GM12878 (cell line): ENCODE results near the gene PGRMC2. TPM values are rescaled to one million over a fixed set of nuclear protein-coding genes. Genes with fewer than 3 reads are reported as not detected.

Source experiments
- ATAC-seq: fragments of 200-7000 bp; cut with Tn5 transposase; 3 replicates; pipeline ENCODE4 v1.9.1; 2020; ENCODE audit warnings: mild to moderate bottlenecking, moderate library complexity
- BruUV-seq: library from RNA; stranded (reverse); fragments of 400-500 nt; replicated peaks from 2 replicates; lab custom pipeline; 2021; lab: Mats Ljungman, UMichigan
- CTCF ChIA-PET: fragments of 300-600 bp; sonication (Branson Sonifier 250); formaldehyde crosslinking; extraction: SDS; loops from one replicate; lab custom pipeline; 2021; ENCODE audit warnings: inconsistent platforms; lab: Yijun Ruan, JAX
- POLR2A ChIA-PET: fragments of 350-600 bp; formaldehyde crosslinking; extraction: SDS; loops from one replicate; lab custom pipeline; 2021; ENCODE audit warnings: inconsistent platforms; lab: Charles Lee
- RAD21 ChIA-PET: fragments of 300-600 bp; sonication (Branson Sonifier 250); formaldehyde crosslinking; loops from one replicate; lab custom pipeline; 2023; ENCODE audit warnings: antibody characterized with exemption; ENCODE audit not compliant: unreplicated experiment; lab: Charles Lee
- SMC1A ChIA-PET: fragments of 300-600 bp; sonication (Branson Sonifier 250); formaldehyde crosslinking; loops from one replicate; lab custom pipeline; 2023; ENCODE audit not compliant: unreplicated experiment, uncharacterized antibody; lab: Charles Lee
- DNase-seq: peaks from one replicate; pipeline ENCODE4 v3.0.0-alpha.2; 2011; ENCODE audit warnings: low read depth, low spot score
- FAIRE-seq: peaks from 3 replicates; lab custom pipeline; 2011; peaks lifted over from hg19 to GRCh38; lab: Jason Lieb, UNC
- H2AFZ ChIP-seq: 2 replicates; pipeline ENCODE4 v1.6.0; 2011; ENCODE audit warnings: low read depth, low read length, control low read depth; ENCODE audit not compliant: control insufficient read depth
- H3K27ac ChIP-seq: 2 replicates; pipeline ENCODE4 v1.5.1; 2011; ENCODE audit warnings: control low read depth; ENCODE audit not compliant: control insufficient read depth, insufficient read depth
- H3K27me3 ChIP-seq, 2 experiments: replicated peaks in 1 of 2; 2 replicates each; pipeline versions ENCODE4 v1.6.0 to v1.6.1; 2011; ENCODE audit warnings: low read length in 1 of 2; ENCODE audit not compliant: control insufficient read depth in 2 of 2, insufficient read depth in 2 of 2
- H3K36me3 ChIP-seq, 2 experiments: 2 replicates each; pipeline ENCODE4 v1.5.1; 2011; ENCODE audit warnings: low read length in 1 of 2; ENCODE audit not compliant: control insufficient read depth in 2 of 2, insufficient read depth in 2 of 2
- H3K4me1 ChIP-seq: 2 replicates; pipeline ENCODE4 v1.6.1; 2011; ENCODE audit warnings: mild to moderate bottlenecking, low read length, moderate library complexity, mixed read lengths; ENCODE audit not compliant: control insufficient read depth, insufficient read depth
- H3K4me2 ChIP-seq: 2 replicates; pipeline ENCODE4 v1.6.0; 2011; ENCODE audit warnings: control low read depth; ENCODE audit not compliant: control insufficient read depth, insufficient read depth
- H3K4me3 ChIP-seq: fragments of 200-600 bp; sonication (generic); 2 replicates; pipeline ENCODE4 v1.5.1; 2016
- H3K79me2 ChIP-seq: 2 replicates; pipeline ENCODE4 v1.6.0; 2011; ENCODE audit warnings: low read length; ENCODE audit not compliant: control insufficient read depth, insufficient read depth
- H3K9ac ChIP-seq: 2 replicates; pipeline ENCODE4 v1.8.0; 2011; ENCODE audit warnings: low read length, control low read depth, mixed read lengths; ENCODE audit not compliant: control insufficient read depth, insufficient read depth
- H3K9me3 ChIP-seq: replicated peaks from 3 replicates; pipeline ENCODE4 v1.5.1; 2011; ENCODE audit warnings: mild to moderate bottlenecking, low read length; ENCODE audit not compliant: control insufficient read depth, insufficient read depth
- H4K20me1 ChIP-seq: 2 replicates; pipeline ENCODE4 v1.6.0; 2011; ENCODE audit not compliant: control insufficient read depth, insufficient read depth
- CHD1 ChIP-seq: IDR thresholded peaks from 2 replicates; pipeline ENCODE4 v1.6.1; 2012; ENCODE audit warnings: low read depth, low read length, improper control_type of control experiment
- ESRRA ChIP-seq: IDR thresholded peaks from 2 replicates; pipeline ENCODE4 v1.6.1; 2012; ENCODE audit warnings: mild to moderate bottlenecking, low read length, improper control_type of control experiment
- NRF1 ChIP-seq: conservative IDR thresholded peaks from 2 replicates; pipeline ENCODE4 v1.6.1; 2011; ENCODE audit warnings: mild to moderate bottlenecking, low read depth, low read length, improper control_type of control experiment
- POLR2A ChIP-seq: IDR thresholded peaks from 2 replicates; pipeline ENCODE4 v1.6.1; 2011; ENCODE audit warnings: low read depth, mild to moderate bottlenecking, low read length
- RAD51 ChIP-seq: fragments of 450-650 bp; IDR thresholded peaks from 2 replicates; pipeline ENCODE4 v1.6.1; 2016; ENCODE audit warnings: moderate library complexity, mild to moderate bottlenecking, inconsistent platforms
- ZNF274 ChIP-seq: IDR thresholded peaks from one replicate; pipeline ENCODE4 v1.8.0; 2011; ENCODE audit not compliant: insufficient read length, insufficient read depth
- in situ Hi-C: fragments of 300-500 bp; cut with MboI; formaldehyde crosslinking; loops from 9 replicates; pipeline ENCODE4 v1.14.3; 2018; ENCODE audit warnings: mixed read lengths
- intact Hi-C: fragments of 100-400 bp; cut with micrococcal nuclease; formaldehyde crosslinking; loops from one replicate; pipeline ENCODE4 v1.14.2; 2022; ENCODE audit not compliant: unreplicated experiment
- polyA plus RNA-seq, 11 experiments: library from polyadenylated mRNA; depleted of rRNA in 4 of 11; unstranded in 6 of 11; stranded (reverse) in 5 of 11; fragments of >200 nt; fragmentation: Nextera tagmentation in 4 of 11; fragmentation: Illumina TruSeq in 1 of 11; extraction: Ambion mirVana in 4 of 11; extraction: Trizol in 1 of 11; gene quantifications; 1 replicate in 1 of 11; 2 replicates in 10 of 11; pipeline versions ENCODE4 v1.2.1 to v1.2.3, GENCODE V29; 2011 to 2016; ENCODE audit warnings: inconsistent platforms in 2 of 11, missing spikeins in 2 of 11, low read depth in 1 of 11
- total RNA-seq, 4 experiments: library from RNA; depleted of rRNA in 3 of 4; stranded (reverse); fragments of >200 nt in 3 of 4; fragmentation: Illumina TruSeq in 1 of 4; extraction: Trizol in 1 of 4; gene quantifications; 2 replicates each; pipeline versions ENCODE4 v1.2.1 to v1.2.3, GENCODE V29; 2013 to 2021
- TF ChIP-seq, protein P1 (sequence below): fragments of 450-650 bp; IDR thresholded peaks from 2 replicates; pipeline ENCODE4 v1.6.1; 2018; ENCODE audit warnings: mild to moderate bottlenecking, low read depth, moderate library complexity; ENCODE audit not compliant: partially characterized antibody
- TF ChIP-seq, protein P2 (sequence below): fragments of 450-650 bp; IDR thresholded peaks from 2 replicates; pipeline ENCODE4 v1.6.1; 2016; ENCODE audit warnings: mild to moderate bottlenecking, moderate library complexity, borderline replicate concordance
- TF ChIP-seq, protein P3 (sequence below): IDR thresholded peaks from 2 replicates; pipeline ENCODE4 v1.6.1; 2011; ENCODE audit warnings: borderline replicate concordance, low read depth, mild to moderate bottlenecking, moderate library complexity, mixed read lengths, low read length; ENCODE audit not compliant: insufficient read depth; ENCODE audit errors: extremely low read length
- TF ChIP-seq, protein P4 (sequence below): IDR thresholded peaks from 2 replicates; pipeline ENCODE4 v1.6.1; 2011; ENCODE audit warnings: low read depth, mild to moderate bottlenecking, low read length, moderate library complexity, borderline replicate concordance; ENCODE audit errors: extremely low read depth

The PGRMC2 gene
- total and polyA plus RNA-seq, 10 of the 15 experiments (the other 5 are each of a cell fraction or from before 2014, with no cell fraction given): 6.3 to 38.4 (median 12.0) TPM

DNA sequence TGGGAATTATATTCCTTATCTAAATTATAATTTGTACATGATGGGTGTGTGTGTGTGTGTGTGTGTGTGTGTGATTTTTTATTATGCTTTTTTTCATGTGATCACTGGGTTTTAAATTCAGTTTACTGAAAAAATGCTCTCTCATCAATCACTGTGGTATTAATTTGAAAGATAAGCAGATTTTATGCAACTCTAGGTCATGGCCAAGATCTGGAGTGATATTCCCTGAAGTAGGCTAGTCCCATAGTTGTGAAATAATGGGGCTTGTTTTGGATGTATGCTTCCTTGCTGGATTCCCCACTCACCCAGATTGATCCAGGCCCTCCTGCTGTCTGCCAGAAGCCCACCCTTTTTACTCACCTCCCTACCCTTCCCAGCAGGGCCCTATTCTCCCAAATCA is 22.0 kb upstream of the PGRMC2 start:
- Histone ChIP-seq H3K4me2 (no peak overlapping the region), H3K4me3 (no peak overlapping the region), H3K4me1 (no peaks in the 10 kb centered on the region), H3K9ac (no peak overlapping the region), H3K36me3 (no peaks in the 10 kb centered on the region), H3K27me3 (no peaks in the 10 kb centered on the region), H3K79me2 (no peaks in the 10 kb centered on the region), H3K27ac (no peak overlapping the region), H2AFZ (no peak overlapping the region), H4K20me1 (no peaks in the 10 kb centered on the region), H3K9me3 (no peaks in the 10 kb centered on the region)
- in situ Hi-C loops (no loop called here), intact Hi-C loops (no loop called here)
- ChIA-PET POLR2A (no interaction called here), SMC1A (no interaction called here), RAD21 (no interaction called here), CTCF (interaction anchor here (0.6 kb wide), 1 partner anchor 748 kb away, joined by 3 read pairs; no protein-coding TSS in a partner anchor)
- FAIRE-seq (no peak), ATAC-seq (no peak), DNase-seq (no peak)
- TF ChIP-seq ESRRA (no peak), POLR2A (no peak), RAD51 (no peak), NRF1 (no peak), CHD1 (no peak), ZNF274 (no peak)
- TF ChIP-seq, protein P1, sequence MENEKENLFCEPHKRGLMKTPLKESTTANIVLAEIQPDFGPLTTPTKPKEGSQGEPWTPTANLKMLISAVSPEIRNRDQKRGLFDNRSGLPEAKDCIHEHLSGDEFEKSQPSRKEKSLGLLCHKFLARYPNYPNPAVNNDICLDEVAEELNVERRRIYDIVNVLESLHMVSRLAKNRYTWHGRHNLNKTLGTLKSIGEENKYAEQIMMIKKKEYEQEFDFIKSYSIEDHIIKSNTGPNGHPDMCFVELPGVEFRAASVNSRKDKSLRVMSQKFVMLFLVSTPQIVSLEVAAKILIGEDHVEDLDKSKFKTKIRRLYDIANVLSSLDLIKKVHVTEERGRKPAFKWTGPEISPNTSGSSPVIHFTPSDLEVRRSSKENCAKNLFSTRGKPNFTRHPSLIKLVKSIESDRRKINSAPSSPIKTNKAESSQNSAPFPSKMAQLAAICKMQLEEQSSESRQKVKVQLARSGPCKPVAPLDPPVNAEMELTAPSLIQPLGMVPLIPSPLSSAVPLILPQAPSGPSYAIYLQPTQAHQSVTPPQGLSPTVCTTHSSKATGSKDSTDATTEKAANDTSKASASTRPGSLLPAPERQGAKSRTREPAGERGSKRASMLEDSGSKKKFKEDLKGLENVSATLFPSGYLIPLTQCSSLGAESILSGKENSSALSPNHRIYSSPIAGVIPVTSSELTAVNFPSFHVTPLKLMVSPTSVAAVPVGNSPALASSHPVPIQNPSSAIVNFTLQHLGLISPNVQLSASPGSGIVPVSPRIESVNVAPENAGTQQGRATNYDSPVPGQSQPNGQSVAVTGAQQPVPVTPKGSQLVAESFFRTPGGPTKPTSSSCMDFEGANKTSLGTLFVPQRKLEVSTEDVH: no peak
- TF ChIP-seq, protein P2, sequence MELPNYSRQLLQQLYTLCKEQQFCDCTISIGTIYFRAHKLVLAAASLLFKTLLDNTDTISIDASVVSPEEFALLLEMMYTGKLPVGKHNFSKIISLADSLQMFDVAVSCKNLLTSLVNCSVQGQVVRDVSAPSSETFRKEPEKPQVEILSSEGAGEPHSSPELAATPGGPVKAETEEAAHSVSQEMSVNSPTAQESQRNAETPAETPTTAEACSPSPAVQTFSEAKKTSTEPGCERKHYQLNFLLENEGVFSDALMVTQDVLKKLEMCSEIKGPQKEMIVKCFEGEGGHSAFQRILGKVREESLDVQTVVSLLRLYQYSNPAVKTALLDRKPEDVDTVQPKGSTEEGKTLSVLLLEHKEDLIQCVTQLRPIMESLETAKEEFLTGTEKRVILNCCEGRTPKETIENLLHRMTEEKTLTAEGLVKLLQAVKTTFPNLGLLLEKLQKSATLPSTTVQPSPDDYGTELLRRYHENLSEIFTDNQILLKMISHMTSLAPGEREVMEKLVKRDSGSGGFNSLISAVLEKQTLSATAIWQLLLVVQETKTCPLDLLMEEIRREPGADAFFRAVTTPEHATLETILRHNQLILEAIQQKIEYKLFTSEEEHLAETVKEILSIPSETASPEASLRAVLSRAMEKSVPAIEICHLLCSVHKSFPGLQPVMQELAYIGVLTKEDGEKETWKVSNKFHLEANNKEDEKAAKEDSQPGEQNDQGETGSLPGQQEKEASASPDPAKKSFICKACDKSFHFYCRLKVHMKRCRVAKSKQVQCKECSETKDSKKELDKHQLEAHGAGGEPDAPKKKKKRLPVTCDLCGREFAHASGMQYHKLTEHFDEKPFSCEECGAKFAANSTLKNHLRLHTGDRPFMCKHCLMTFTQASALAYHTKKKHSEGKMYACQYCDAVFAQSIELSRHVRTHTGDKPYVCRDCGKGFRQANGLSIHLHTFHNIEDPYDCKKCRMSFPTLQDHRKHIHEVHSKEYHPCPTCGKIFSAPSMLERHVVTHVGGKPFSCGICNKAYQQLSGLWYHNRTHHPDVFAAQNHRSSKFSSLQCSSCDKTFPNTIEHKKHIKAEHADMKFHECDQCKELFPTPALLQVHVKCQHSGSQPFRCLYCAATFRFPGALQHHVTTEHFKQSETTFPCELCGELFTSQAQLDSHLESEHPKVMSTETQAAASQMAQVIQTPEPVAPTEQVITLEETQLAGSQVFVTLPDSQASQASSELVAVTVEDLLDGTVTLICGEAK: no peak
- TF ChIP-seq, protein P3, sequence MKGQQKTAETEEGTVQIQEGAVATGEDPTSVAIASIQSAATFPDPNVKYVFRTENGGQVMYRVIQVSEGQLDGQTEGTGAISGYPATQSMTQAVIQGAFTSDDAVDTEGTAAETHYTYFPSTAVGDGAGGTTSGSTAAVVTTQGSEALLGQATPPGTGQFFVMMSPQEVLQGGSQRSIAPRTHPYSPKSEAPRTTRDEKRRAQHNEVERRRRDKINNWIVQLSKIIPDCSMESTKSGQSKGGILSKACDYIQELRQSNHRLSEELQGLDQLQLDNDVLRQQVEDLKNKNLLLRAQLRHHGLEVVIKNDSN: no peak
- TF ChIP-seq, protein P4, sequence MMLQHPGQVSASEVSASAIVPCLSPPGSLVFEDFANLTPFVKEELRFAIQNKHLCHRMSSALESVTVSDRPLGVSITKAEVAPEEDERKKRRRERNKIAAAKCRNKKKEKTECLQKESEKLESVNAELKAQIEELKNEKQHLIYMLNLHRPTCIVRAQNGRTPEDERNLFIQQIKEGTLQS: no peak
- no TSS peak for BruUV-seq
